ENCODE data around the gene CHRM5.

DNA sequence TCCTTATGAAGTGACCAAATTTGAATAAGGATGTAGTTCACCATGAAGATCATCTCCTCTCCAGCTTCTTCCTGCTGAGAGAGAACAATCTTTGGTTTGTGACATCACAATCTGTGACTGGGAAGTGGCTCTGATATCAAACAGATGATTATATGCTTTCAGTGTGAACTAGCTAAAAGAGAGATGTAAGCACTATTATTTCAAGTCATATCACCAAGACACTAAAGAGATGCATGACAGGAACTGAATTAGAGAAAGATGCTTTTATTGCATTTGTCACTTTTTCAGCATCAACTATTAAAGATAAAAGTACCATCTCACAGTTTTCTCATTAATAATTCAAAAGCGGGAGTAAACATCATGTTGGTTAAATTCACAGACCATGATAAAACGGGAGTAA lies 3.5 kb downstream of the CHRM5 start:
- TF ChIP-seq, protein P1, sequence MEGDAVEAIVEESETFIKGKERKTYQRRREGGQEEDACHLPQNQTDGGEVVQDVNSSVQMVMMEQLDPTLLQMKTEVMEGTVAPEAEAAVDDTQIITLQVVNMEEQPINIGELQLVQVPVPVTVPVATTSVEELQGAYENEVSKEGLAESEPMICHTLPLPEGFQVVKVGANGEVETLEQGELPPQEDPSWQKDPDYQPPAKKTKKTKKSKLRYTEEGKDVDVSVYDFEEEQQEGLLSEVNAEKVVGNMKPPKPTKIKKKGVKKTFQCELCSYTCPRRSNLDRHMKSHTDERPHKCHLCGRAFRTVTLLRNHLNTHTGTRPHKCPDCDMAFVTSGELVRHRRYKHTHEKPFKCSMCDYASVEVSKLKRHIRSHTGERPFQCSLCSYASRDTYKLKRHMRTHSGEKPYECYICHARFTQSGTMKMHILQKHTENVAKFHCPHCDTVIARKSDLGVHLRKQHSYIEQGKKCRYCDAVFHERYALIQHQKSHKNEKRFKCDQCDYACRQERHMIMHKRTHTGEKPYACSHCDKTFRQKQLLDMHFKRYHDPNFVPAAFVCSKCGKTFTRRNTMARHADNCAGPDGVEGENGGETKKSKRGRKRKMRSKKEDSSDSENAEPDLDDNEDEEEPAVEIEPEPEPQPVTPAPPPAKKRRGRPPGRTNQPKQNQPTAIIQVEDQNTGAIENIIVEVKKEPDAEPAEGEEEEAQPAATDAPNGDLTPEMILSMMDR (conservative IDR thresholded peaks at IDR 0.05; ENCODE audit: low read length): no peak
- no peak for TF ChIP-seq EZH2phosphoT487 (IDR thresholded peaks at IDR 0.05; ENCODE audit: borderline replicate concordance)
